GM18861 (cell line): ENCODE measurements around the gene SYNGR3.

Source experiments
- ATAC-seq: cut with Tn5 transposase; IDR thresholded peaks from one replicate; pipeline ENCODE4 v1.9.1; 2021; ENCODE audit not compliant: unreplicated experiment

SYNGR3 gene

GRCh38 chr16:1975432-1976215 lies 14.1 kb upstream of the SYNGR3 start:
- ATAC-seq: no peak

- no peak for ATAC-seq
These were observed 13.6 kb upstream of the SYNGR3 start for GRCh38 chr16:1976216-1976520.

- no peak for ATAC-seq
These were observed 12.6 kb upstream of the SYNGR3 start for GRCh38 chr16:1976951-1977874.

- no peak for ATAC-seq
These were observed 11.9 kb upstream of the SYNGR3 start for GRCh38 chr16:1977875-1978268.

GRCh38 chr16:1978476-1979120 lies 11.2 kb upstream of the SYNGR3 start:
- ATAC-seq: no peak

DNA sequence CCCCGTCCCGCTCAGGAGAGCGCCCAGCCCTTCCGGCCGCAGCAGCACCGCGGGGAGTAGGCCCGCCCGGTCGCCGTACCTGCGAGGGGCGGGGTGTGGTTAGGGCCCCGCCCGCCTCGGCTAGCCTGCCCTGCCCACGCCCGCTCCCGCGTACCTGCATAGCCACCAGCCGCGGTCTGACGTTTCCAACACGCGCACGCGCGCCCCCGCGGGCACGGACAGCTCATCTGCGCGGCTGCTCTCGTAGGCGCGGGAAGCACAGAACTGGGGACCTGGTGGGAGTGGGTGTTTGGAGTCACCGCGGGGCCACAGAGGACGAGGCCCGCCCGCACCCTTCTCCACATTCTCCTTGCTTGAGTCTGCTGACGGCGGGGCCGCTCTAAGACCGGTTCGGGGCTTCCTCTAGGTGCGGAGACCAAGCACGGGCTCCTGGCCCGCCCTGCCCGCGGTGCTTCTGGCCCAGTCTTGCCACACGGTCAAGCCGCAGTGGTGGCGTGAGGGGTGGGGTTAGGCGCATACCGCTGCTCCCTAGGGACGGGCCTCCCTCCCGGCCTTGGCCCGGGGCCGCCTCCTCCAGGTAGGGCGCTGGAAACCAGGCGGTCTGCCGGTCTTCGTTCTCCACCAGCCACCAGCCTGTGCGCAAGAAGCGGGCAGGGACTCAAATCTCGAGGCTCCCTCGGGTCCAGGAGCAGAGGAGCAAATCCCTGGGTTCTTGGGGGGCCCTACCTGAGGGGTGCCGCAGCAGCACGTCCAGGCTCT lies 10.3 kb upstream of the SYNGR3 start:
- ATAC-seq: no peak

DNA sequence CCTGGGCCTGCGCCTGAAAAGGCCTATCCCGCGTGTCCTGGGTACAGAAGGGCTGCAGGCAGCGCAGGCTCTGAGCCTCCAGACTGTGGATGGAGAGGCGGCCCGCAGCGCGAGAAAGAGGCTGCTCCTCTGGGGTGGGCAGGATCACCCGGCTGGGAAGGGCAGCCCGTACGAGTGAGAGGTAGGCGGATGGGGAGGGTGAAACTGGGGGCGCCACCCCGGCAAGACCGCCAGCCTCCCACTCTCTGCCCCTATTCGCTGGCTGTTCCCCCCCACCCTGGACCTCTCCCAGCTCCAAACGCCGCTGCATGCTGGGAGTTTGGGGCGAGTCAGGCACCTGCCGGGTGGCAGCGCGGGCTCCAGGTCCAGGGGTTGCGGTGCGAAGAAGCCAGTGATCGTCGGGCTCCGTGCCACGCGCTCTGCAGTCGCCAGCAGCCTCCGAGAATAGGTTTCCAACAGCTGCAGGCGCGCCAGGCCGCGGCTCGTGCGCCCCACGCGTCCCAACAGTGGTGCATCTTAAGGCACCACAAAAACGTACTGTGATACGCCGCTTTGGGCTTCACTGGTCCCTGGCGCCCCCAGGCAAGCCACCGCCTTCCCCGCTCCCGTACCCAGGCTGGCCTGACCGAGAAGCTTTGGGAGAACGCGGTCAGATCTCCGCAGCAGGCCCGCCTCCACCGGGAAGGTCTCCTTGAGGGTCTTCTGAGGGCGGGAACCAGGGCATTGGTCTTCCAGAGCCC lies 9.6 kb upstream of the SYNGR3 start:
- ATAC-seq: no peak

- ATAC-seq: no peak
These were observed 9.0 kb upstream of the SYNGR3 start for GRCh38 chr16:1980770-1981087.

DNA sequence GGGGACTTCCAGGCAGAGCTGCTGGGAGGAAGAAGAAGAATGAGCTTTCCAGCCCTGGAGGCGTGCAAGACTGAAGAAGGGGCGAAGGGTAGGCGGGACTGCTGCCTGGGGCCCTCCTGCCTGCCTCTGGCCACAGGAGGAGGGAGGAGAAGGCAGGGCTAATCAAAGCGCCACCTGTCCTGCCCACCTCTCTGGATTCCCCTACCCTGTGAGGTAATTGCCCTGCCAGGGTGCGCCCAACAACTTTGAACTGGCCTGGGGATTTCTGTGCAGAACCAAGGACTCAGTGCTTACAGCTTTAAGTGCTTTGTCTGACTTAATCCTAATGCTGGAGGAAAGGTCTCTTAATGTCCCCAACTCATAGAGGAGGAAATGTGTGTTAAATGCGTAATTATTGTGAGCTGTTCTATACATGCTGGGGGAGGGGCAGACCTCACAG lies 8.4 kb upstream of the SYNGR3 start, which contains the start of gene NOXO1:
Gene NOXO1, minus strand, starts transcription at position 72 of the 439 bp plus-strand sequence. CDS start 290 bp downstream, outside the sequence.
- ATAC-seq: no peak

- no peak for ATAC-seq
These were observed 7.7 kb upstream of the SYNGR3 start for GRCh38 chr16:1982013-1982433.

DNA sequence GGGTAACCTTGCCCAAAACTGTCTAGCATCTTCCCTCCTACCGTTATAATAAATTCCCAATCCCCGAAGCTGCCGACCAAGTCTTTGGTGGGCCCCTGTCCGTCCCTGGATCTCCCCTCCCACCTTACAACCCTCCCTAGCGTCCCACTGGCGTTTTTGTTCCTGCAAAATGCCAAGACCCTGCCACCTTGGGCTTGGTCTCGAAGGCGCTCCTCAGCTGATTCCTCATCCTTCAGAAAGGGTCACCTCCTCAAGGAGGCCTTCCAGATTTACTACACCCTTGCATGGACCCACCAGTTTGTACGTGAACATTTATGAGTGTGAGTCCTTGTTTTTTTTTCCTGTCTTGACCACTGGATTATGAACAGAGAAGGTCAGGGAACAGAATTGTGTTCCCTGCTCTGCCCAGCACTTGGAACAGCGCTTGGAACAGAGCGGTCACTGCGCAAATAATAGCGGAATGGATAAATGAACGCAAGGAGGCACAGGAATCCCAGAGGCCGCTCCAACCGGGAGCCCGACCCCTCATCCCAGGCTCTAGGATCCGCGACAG lies 6.7 kb upstream of the SYNGR3 start:
- no peak for ATAC-seq

- ATAC-seq: peak; percentile 65
These were observed 6.0 kb upstream of the SYNGR3 start, which contains the start of gene GFER for GRCh38 chr16:1983544-1984346. Gene GFER (plus strand): TSS chr16:1984193. CDS start chr16:1984219, 26 bp downstream.

- no peak for ATAC-seq
These were observed 5.2 kb upstream of the SYNGR3 start for GRCh38 chr16:1984347-1985225.

GRCh38 chr16:1985466-1986150 lies 4.2 kb upstream of the SYNGR3 start:
- no peak for ATAC-seq

DNA sequence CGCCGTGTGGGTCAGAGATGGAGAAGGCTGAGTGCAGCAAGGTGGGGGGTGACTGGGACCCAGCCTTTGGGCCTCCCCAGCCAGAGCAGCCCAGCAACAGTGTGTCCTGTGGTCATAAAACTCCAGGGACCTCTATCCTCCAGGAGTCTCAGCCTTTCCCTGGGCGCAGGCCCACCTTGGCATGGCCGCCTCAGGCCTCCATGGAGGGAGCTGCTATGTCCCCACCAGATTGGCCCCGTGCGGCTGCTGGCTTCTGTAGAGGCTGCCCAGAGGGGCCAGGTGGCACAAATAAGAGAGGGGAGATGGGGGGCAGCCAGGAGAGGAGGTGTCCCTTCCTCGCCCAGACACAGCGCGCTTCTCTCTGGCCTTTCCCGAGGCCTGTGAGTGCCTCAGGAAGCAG lies 2.6 kb upstream of the SYNGR3 start:
- no peak for ATAC-seq

DNA sequence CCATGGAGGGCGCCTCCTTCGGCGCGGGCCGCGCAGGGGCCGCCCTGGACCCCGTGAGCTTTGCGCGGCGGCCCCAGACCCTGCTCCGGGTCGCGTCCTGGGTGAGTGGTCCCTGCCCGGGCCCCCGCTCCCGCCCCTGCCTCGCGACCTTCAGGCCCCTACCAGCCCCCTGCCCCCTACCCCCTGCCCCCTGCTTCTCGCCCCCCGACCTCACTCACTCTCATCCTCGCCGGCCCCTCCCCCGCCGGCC lies 256 bp downstream of the SYNGR3 start:
- ATAC-seq: no peak

DNA sequence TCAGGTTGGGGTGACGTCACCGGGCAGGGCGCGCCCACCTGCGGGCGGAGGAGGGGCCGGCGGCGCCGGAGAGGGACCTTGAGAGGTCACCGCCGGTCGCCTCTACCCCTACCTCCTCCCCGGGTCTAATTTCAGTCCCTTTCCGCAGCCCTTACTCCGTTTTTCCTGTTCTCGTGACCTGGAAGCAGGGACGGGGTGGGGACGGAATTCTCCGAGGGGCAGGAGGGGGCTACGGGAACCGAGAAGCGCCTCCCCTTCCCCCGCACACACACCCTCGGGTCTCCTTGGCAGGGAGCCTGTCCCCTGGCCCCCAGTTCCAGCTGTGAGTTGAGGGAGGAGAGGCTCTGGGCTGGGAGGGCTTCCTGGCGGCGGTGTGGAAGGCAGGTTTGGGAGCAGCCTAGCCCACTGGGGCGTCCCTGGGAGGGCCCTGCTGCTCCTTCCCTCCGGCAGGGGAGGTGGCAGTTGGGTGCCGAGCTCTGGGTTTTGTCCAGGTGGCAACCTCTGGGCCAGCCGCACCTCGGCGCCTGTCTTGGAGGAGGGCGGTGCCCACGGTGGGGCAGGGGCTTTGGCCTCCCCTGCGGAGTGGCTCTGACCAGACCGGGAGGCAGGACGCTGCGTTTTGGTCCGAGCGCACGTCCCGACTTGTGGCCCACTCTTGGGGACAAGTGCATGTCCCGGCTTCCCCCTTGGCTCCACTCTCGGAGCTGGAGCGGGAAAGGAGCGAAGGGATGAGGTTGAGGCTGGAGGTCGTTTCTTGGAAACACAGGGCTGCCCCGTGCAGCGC lies 773 bp downstream of the SYNGR3 start:
- ATAC-seq: no peak
